PFSK-1 (cell line): ENCODE results near the gene SERPINB1.

Experiments
- POLR2AphosphoS5 ChIP-seq: IDR thresholded peaks from 2 replicates; pipeline ENCODE4 v1.6.1; 2012; ENCODE audit warnings: low read depth, mild to moderate bottlenecking, control low read depth, low read length, moderate library complexity
- SIN3A ChIP-seq: IDR thresholded peaks from 2 replicates; pipeline ENCODE4 v1.6.1; 2012; ENCODE audit warnings: mild to moderate bottlenecking, low read length, moderate library complexity, borderline replicate concordance; ENCODE audit not compliant: insufficient read depth
- TF ChIP-seq, protein P1 (sequence below), 2 experiments: IDR thresholded peaks; 2 replicates each; pipeline versions ENCODE4 v1.6.1 to v1.8.0; 2011 to 2012; ENCODE audit warnings: low read depth in 2 of 2, low read length in 2 of 2, control low read depth in 1 of 2, inconsistent platforms in 1 of 2, mild to moderate bottlenecking in 1 of 2, moderate library complexity in 1 of 2; ENCODE audit not compliant: insufficient read depth in 1 of 2

DNA sequence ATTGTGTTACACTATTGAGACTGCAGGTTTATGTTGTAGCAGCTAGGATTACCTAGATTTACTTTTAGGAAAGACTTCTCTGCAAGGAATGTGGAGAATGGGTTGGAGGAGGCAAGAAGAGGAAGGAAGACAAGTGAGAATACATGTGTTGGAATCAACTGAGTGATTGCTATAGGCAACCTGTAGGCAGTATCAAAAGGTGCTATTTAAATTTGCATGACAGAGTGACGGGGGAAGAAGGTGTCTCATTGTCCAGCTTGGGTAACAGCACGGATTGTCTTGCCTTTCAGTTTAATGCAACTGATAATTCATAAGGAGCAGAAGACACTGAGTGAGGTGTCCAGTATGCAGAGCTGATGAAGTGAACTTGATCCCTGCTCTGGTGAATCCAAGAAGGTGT lies 42.0 kb upstream of the SERPINB1 start:
- TF ChIP-seq POLR2AphosphoS5 (no peak), SIN3A (no peak)
- TF ChIP-seq, protein P1, sequence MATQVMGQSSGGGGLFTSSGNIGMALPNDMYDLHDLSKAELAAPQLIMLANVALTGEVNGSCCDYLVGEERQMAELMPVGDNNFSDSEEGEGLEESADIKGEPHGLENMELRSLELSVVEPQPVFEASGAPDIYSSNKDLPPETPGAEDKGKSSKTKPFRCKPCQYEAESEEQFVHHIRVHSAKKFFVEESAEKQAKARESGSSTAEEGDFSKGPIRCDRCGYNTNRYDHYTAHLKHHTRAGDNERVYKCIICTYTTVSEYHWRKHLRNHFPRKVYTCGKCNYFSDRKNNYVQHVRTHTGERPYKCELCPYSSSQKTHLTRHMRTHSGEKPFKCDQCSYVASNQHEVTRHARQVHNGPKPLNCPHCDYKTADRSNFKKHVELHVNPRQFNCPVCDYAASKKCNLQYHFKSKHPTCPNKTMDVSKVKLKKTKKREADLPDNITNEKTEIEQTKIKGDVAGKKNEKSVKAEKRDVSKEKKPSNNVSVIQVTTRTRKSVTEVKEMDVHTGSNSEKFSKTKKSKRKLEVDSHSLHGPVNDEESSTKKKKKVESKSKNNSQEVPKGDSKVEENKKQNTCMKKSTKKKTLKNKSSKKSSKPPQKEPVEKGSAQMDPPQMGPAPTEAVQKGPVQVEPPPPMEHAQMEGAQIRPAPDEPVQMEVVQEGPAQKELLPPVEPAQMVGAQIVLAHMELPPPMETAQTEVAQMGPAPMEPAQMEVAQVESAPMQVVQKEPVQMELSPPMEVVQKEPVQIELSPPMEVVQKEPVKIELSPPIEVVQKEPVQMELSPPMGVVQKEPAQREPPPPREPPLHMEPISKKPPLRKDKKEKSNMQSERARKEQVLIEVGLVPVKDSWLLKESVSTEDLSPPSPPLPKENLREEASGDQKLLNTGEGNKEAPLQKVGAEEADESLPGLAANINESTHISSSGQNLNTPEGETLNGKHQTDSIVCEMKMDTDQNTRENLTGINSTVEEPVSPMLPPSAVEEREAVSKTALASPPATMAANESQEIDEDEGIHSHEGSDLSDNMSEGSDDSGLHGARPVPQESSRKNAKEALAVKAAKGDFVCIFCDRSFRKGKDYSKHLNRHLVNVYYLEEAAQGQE (IDR thresholded peaks at IDR 0.05; ENCODE audit: insufficient read depth in 1 of 2, low read depth in 2 of 2, low read length in 2 of 2): no peak
